Retinal pigment epithelial cell (primary cell): ENCODE measurements around the gene MEAF6.

Experiments used
- DNase-seq: peaks from one replicate; pipeline ENCODE4 v3.0.0-alpha.2; 2010; ENCODE audit warnings: low read depth
- H3K4me3 ChIP-seq: 2 replicates; pipeline ENCODE4 v1.5.1; 2011; ENCODE audit warnings: mild to moderate bottlenecking, low read length, control low read depth, moderate library complexity
- CTCF ChIP-seq: conservative IDR thresholded peaks from 2 replicates; pipeline ENCODE4 v1.5.1; 2011; ENCODE audit warnings: low read depth, low read length, control low read depth, inconsistent platforms

The MEAF6 gene

GRCh38 chr1:37468037-37468436 lies 46.5 kb downstream of the MEAF6 start:
- no peak overlapping the region for H3K4me3 ChIP-seq
- TF ChIP-seq CTCF, result no peak
- no peak for DNase-seq

- TF ChIP-seq CTCF, result no peak
- peak; percentile 80 for DNase-seq
- no peak overlapping the region for H3K4me3 ChIP-seq
These were observed 48.7 kb downstream of the MEAF6 start for GRCh38 chr1:37465593-37466517.

- H3K4me3 ChIP-seq, result no peak overlapping the region
- TF ChIP-seq CTCF, result no peak
- no peak for DNase-seq
These were observed 50.1 kb downstream of the MEAF6 start for GRCh38 chr1:37464443-37464842.

- no peak for DNase-seq
These were observed 52.7 kb downstream of the MEAF6 start for GRCh38 chr1:37461698-37462436.

GRCh38 chr1:37458551-37458950 lies 56.0 kb downstream of the MEAF6 start:
- H3K4me3 ChIP-seq, result no peak overlapping the region
- no peak for DNase-seq
- no peak for TF ChIP-seq CTCF

More at GRCh38 chr1:37461698-37462436, 52.7 kb downstream of the MEAF6 start:
- H3K4me3 ChIP-seq, result no peak overlapping the region
- no peak for TF ChIP-seq CTCF

GRCh38 chr1:37456614-37457013 lies 58.0 kb downstream of the MEAF6 start:
- no peak overlapping the region for H3K4me3 ChIP-seq
- DNase-seq, result no peak
- no peak for TF ChIP-seq CTCF
